ENCODE data around the gene PLA2G12B.

GRCh38 chr10:72952189-72952588, 2.4 kb downstream of the PLA2G12B start:
- TF ChIP-seq CTCF (IDR thresholded peaks at IDR 0.05; ENCODE audit: insufficient read depth, low read depth, low read length) (no peak), EZH2 (IDR thresholded peaks at IDR 0.05; ENCODE audit: insufficient read depth, low read length) (no peak)

Data from astrocyte (in vitro differentiated cells and primary cell).